Measurements from ENCODE around the gene CRACR2A. TPM values are rescaled to one million over a fixed set of nuclear protein-coding genes. Genes with fewer than 3 reads are reported as not detected.

Gene CRACR2A
- total and polyA plus RNA-seq, 9 of the 15 experiments (the other 6 are each of a cell fraction or from before 2014, with no cell fraction given), result 2.1 to 15.1 (median 10.4) TPM

- peak; percentile 43; the same call in 1 of the 2 replicates for TF ChIP-seq MITF (IDR thresholded peaks at IDR 0.05)
- TF ChIP-seq ATF7 (IDR thresholded peaks at IDR 0.05), result peak; percentile 41; the same call in 1 of the 2 replicates
- peak; percentile 45; the same call in 1 of the 2 replicates for TF ChIP-seq STAT5A (IDR thresholded peaks at IDR 0.05; ENCODE audit: borderline replicate concordance, low read length)
- TF ChIP-seq NCOR1 (IDR thresholded peaks at IDR 0.05), result peak; percentile 44; the same call in 1 of the 2 replicates
- no peak for TF ChIP-seq ZNF511 (CRISPR knock-in tag; IDR thresholded peaks at IDR 0.05)
- TF ChIP-seq PRDM10 (IDR thresholded peaks at IDR 0.05; ENCODE audit: partially characterized antibody), result no peak
- peak; percentile 63 for TF ChIP-seq TCF3 (CRISPR knock-in tag; IDR thresholded peaks at IDR 0.05)
- 0 out of 2 replicates have a peak, but pooled peaks have one; percentile 37 for TF ChIP-seq PKNOX1 (IDR thresholded peaks at IDR 0.05)
Observed at GRCh38 chr12:3600039-3600720, 152.7 kb downstream of the CRACR2A start (continued).

Data from K562 (cell line).